Liver (tissue), 9 donors: ENCODE results near the gene VRK2. TPM values are rescaled to one million over a fixed set of nuclear protein-coding genes. Genes with fewer than 3 reads are reported as not detected.
A peak's percentile ranks its signal among the peaks of the same experiment; 100 is the strongest.

Experiments
- DNase-seq: peaks from one replicate; pipeline ENCODE4 v3.0.0-alpha.2; 2017; ENCODE audit warnings: low spot score
- H3K27ac ChIP-seq, 2 donors: one replicate each; pipeline ENCODE4 v1.7.0; 2013; ENCODE audit warnings: inconsistent platforms in 2 of 2, low read length in 2 of 2, control low read depth in 1 of 2, low read depth in 1 of 2, mild to moderate bottlenecking in 1 of 2
- H3K27me3 ChIP-seq, 4 donors: one replicate each; pipeline versions ENCODE4 v1.6.1 to v1.7.0; 2013; ENCODE audit warnings: low read length in 3 of 4, inconsistent platforms in 1 of 4, mild to moderate bottlenecking in 1 of 4, moderate library complexity in 1 of 4; ENCODE audit not compliant: control insufficient read depth in 4 of 4, insufficient read depth in 4 of 4
- H3K36me3 ChIP-seq, 4 donors: one replicate each; pipeline versions ENCODE4 v1.6.1 to v1.7.0; 2013; ENCODE audit warnings: low read length in 3 of 4, mild to moderate bottlenecking in 3 of 4, low read depth in 1 of 4, moderate library complexity in 1 of 4; ENCODE audit not compliant: control insufficient read depth in 4 of 4, insufficient read depth in 3 of 4
- H3K4me1 ChIP-seq, 4 donors: one replicate each; pipeline versions ENCODE4 v1.6.1 to v1.7.0; 2013; ENCODE audit warnings: low read length in 3 of 4, mild to moderate bottlenecking in 3 of 4, moderate library complexity in 1 of 4; ENCODE audit not compliant: control insufficient read depth in 4 of 4, insufficient read depth in 4 of 4
- H3K4me3 ChIP-seq, 3 donors: one replicate each; pipeline versions ENCODE4 v1.6.1 to v1.7.0; 2013; ENCODE audit warnings: low read length in 3 of 3, control low read depth in 1 of 3, low read depth in 1 of 3, mild to moderate bottlenecking in 1 of 3
- H3K9ac ChIP-seq, 2 donors: one replicate each; pipeline ENCODE4 v1.7.0; 2013; ENCODE audit warnings: low read length in 2 of 2, mild to moderate bottlenecking in 2 of 2, moderate library complexity in 2 of 2, control low read depth in 1 of 2, low read depth in 1 of 2
- H3K9me3 ChIP-seq, 4 donors: one replicate each; pipeline versions ENCODE4 v1.6.1 to v1.7.0; 2013; ENCODE audit warnings: low read length in 3 of 4; ENCODE audit not compliant: control insufficient read depth in 4 of 4
- ATF3 ChIP-seq: IDR thresholded peaks from 2 replicates; pipeline ENCODE4 v1.6.1; 2016; ENCODE audit warnings: antibody characterized with exemption
- CTCF ChIP-seq: fragments of 150-350 bp; IDR thresholded peaks from 2 replicates; pipeline ENCODE4 v1.5.1; 2017; ENCODE audit warnings: improper control_type of control experiment, low read depth, low read length; ENCODE audit not compliant: missing input control
- EGR1 ChIP-seq, 2 donors: IDR thresholded peaks; 2 replicates each; pipeline ENCODE4 v1.6.1; 2016 to 2018; ENCODE audit warnings: antibody characterized with exemption in 2 of 2, low read depth in 2 of 2
- FOXA1 ChIP-seq: IDR thresholded peaks from 2 replicates; pipeline ENCODE4 v1.6.1; 2016; ENCODE audit warnings: antibody characterized with exemption
- FOXA2 ChIP-seq: IDR thresholded peaks from 2 replicates; pipeline ENCODE4 v1.6.1; 2016; ENCODE audit warnings: antibody characterized with exemption
- GABPA ChIP-seq, 2 donors: IDR thresholded peaks in 1 of 2; conservative IDR thresholded peaks in 1 of 2; 2 replicates each; pipeline ENCODE4 v1.6.1; 2016; ENCODE audit warnings: antibody characterized with exemption in 2 of 2, mild to moderate bottlenecking in 1 of 2, moderate library complexity in 1 of 2
- HNF4A ChIP-seq, 2 donors: conservative IDR thresholded peaks; 2 replicates each; pipeline ENCODE4 v1.6.1; 2016; ENCODE audit warnings: antibody characterized with exemption in 2 of 2, mild to moderate bottlenecking in 2 of 2
- HNF4G ChIP-seq: IDR thresholded peaks from 2 replicates; pipeline ENCODE4 v1.6.1; 2016; ENCODE audit warnings: antibody characterized with exemption
- JUND ChIP-seq, 2 donors: IDR thresholded peaks; 2 replicates each; pipeline ENCODE4 v1.6.1; 2016; ENCODE audit warnings: antibody characterized with exemption in 2 of 2
- MAX ChIP-seq: IDR thresholded peaks from 2 replicates; pipeline ENCODE4 v1.6.1; 2016; ENCODE audit warnings: antibody characterized with exemption
- NR2F2 ChIP-seq: IDR thresholded peaks from 2 replicates; pipeline ENCODE4 v1.6.1; 2016; ENCODE audit warnings: antibody characterized with exemption
- RAD21 ChIP-seq, 2 donors: IDR thresholded peaks; 2 replicates each; pipeline ENCODE4 v1.6.1; 2016; ENCODE audit warnings: antibody characterized with exemption in 2 of 2, mild to moderate bottlenecking in 2 of 2
- REST ChIP-seq: IDR thresholded peaks from 2 replicates; pipeline ENCODE4 v1.6.1; 2016; ENCODE audit warnings: antibody characterized with exemption, mild to moderate bottlenecking
- RXRA ChIP-seq, 2 donors: IDR thresholded peaks; 2 replicates each; pipeline ENCODE4 v1.6.1; 2017 to 2018; ENCODE audit warnings: antibody characterized with exemption in 2 of 2, mild to moderate bottlenecking in 1 of 2
- SP1 ChIP-seq: IDR thresholded peaks from 2 replicates; pipeline ENCODE4 v1.6.1; 2018; ENCODE audit warnings: antibody characterized with exemption, mild to moderate bottlenecking
- TAF1 ChIP-seq: conservative IDR thresholded peaks from 2 replicates; pipeline ENCODE4 v1.6.1; 2016; ENCODE audit warnings: antibody characterized with exemption, mild to moderate bottlenecking
- YY1 ChIP-seq: IDR thresholded peaks from 2 replicates; pipeline ENCODE4 v1.6.1; 2016; ENCODE audit warnings: antibody characterized with exemption, mild to moderate bottlenecking
- ZBTB33 ChIP-seq: IDR thresholded peaks from 2 replicates; pipeline ENCODE4 v1.6.1; 2016; ENCODE audit warnings: antibody characterized with exemption
- WGBS: extraction: QIAGEN DNeasy Blood & Tissue Kit; methylation state at CpG from one replicate; pipeline ENCODE4 v1.1.7; 2013; 5-methylcytosine and 5-hydroxymethylcytosine counted together
- polyA plus RNA-seq, 2 donors: library from polyadenylated mRNA; stranded (reverse) in 1 of 2; unstranded in 1 of 2; fragments of 200-250 nt in 1 of 2; fragments of >200 nt in 1 of 2; fragmentation: Nextera tagmentation in 1 of 2; extraction: Ambion mirVana in 1 of 2; gene quantifications; one replicate each; pipeline versions ENCODE4 v1.2.1 to v1.2.3, GENCODE V29; 2013 to 2015
- total RNA-seq, 2 donors: library from RNA; depleted of rRNA; stranded (reverse); fragments of >200 nt; gene quantifications; one replicate each; pipeline ENCODE4 v1.2.3, GENCODE V29; 2014
- donor health status: healthy.
- donor health status: healthy.
- donor health status: healthy.
- donor health status: healthy.
- donor health status: healthy.

Gene VRK2
- total RNA-seq (10 to 100 TPM; 10.5 to 17.3 TPM), polyA plus RNA-seq (1 to 10 TPM; 5.4 to 6.4 TPM)

- Histone ChIP-seq H3K36me3 (peaks cover 0 to 4% (median 0%) of the 10 kb centered on the region in 4 donors), H3K9me3 (no peaks in the 10 kb centered on the region), H3K27me3 (no peaks in the 10 kb centered on the region), H3K4me1 (peaks cover 0 to 14% (median 3%) of the 10 kb centered on the region in 4 donors), H3K9ac (peak within 1 kb of the TSS; percentile 17 to 98), H3K27ac (peak within 1 kb of the TSS; percentile 87 to 93), H3K4me3 (peak within 1 kb of the TSS; percentile 79 to 95 (median 85))
- peak; percentile 86 for DNase-seq
- WGBS: under 1% methylated on average over 76 of the region's 76 CpGs
- TF ChIP-seq HNF4A (conservative IDR thresholded peaks at IDR 0.05) (peak in 1 of 2 donors; percentile 23), RXRA (IDR thresholded peaks at IDR 0.05) (peak; percentile 19 to 65), CTCF (no peak), EGR1 (IDR thresholded peaks at IDR 0.05; ENCODE audit: low read depth in 2 of 2) (no peak), RAD21 (IDR thresholded peaks at IDR 0.05) (peak in 1 of 2 donors; percentile 44), ATF3 (no peak), MAX (peak; percentile 60), HNF4G (no peak), GABPA (IDR thresholded peaks at IDR 0.05 in 1 of 2, conservative IDR thresholded peaks at IDR 0.05 in 1 of 2) (peak in 1 of 2 donors; percentile 17), FOXA2 (peak; percentile 22), YY1 (peak; percentile 81), ZBTB33 (no peak), NR2F2 (peak; percentile 89), SP1 (peak; percentile 47), JUND (IDR thresholded peaks at IDR 0.05) (no peak), TAF1 (peak; percentile 77), FOXA1 (peak; percentile 2), REST (peak; percentile 85)
These were observed at the start of gene VRK2 for GRCh38 chr2:58046585-58047372. TSS of gene VRK2 (plus strand) at chr2:58046806. CDS start at chr2:58048832, 2,026 bp downstream.
